ENCODE results near the gene ETV3L.

- TF ChIP-seq JUND (IDR thresholded peaks at IDR 0.05; ENCODE audit: low read length) = no peak
- no peak for TF ChIP-seq YY1 (IDR thresholded peaks at IDR 0.05; ENCODE audit: low read depth, low read length)
- no peak for TF ChIP-seq EZH2 (IDR thresholded peaks at IDR 0.05; ENCODE audit: low read depth, low read length, severe bottlenecking)
- no peak for TF ChIP-seq KDM1A (IDR thresholded peaks at IDR 0.05; ENCODE audit: borderline replicate concordance, low read length)
- no peak for TF ChIP-seq CTCF (IDR thresholded peaks at IDR 0.05; ENCODE audit: control extremely low read depth in 1 of 3, insufficient read depth in 1 of 3, low read depth in 1 of 3, low read length in 3 of 3)
- no peak for TF ChIP-seq POLR2A (IDR thresholded peaks at IDR 0.05; ENCODE audit: control extremely low read depth in 1 of 2, low read depth in 2 of 2, low read length in 2 of 2)
These were observed 14.8 kb upstream of the ETV3L start for GRCh38 chr1:157114183-157115121.
